ENCODE results near the gene NMRK2. TPM values are rescaled to one million over a fixed set of nuclear protein-coding genes. Genes with fewer than 3 reads are reported as not detected.

Gene NMRK2
- total RNA-seq, 1 donor from 2014 or later = 1.4 TPM

DNA sequence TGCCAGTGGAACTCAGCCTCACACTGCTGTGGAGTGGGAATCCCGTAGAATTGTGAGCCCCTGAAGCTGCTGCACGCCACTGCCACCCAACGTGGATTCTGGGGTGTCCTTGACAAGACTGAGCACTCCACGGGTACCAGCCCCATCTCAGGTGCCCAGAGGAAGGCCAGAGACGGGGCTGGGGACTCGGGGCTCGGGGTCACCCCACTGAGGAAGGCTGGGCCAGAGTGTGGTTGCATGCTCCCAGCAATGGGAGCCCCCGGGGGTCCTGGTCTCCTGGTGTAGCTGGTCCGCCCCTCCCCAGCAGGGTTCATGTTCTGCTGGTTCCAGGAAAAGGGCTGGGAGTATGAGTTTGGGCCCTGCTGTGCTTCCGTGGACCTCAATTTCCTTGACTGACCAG lies 22.8 kb downstream of the NMRK2 start:
- no peak overlapping the region for H3K27ac Mint-ChIP-seq (ENCODE audit: unreplicated experiment)
- H3K4me3 Mint-ChIP-seq (ENCODE audit: unreplicated experiment) = no peak overlapping the region
- TF ChIP-seq, protein P1, sequence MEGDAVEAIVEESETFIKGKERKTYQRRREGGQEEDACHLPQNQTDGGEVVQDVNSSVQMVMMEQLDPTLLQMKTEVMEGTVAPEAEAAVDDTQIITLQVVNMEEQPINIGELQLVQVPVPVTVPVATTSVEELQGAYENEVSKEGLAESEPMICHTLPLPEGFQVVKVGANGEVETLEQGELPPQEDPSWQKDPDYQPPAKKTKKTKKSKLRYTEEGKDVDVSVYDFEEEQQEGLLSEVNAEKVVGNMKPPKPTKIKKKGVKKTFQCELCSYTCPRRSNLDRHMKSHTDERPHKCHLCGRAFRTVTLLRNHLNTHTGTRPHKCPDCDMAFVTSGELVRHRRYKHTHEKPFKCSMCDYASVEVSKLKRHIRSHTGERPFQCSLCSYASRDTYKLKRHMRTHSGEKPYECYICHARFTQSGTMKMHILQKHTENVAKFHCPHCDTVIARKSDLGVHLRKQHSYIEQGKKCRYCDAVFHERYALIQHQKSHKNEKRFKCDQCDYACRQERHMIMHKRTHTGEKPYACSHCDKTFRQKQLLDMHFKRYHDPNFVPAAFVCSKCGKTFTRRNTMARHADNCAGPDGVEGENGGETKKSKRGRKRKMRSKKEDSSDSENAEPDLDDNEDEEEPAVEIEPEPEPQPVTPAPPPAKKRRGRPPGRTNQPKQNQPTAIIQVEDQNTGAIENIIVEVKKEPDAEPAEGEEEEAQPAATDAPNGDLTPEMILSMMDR (IDR thresholded peaks at IDR 0.05; ENCODE audit: unreplicated experiment) = no peak
- H3K27me3 Mint-ChIP-seq (ENCODE audit: unreplicated experiment) = peaks cover 23% of the 10 kb centered on the region
- H3K36me3 Mint-ChIP-seq (ENCODE audit: low read depth, unreplicated experiment) = peaks cover 9% of the 10 kb centered on the region
- H3K4me1 Mint-ChIP-seq (ENCODE audit: unreplicated experiment) = no peaks in the 10 kb centered on the region
- H3K9me3 Mint-ChIP-seq (ENCODE audit: unreplicated experiment) = no peaks in the 10 kb centered on the region
- DNase-seq (ENCODE audit: low spot score) = no peak

DNA sequence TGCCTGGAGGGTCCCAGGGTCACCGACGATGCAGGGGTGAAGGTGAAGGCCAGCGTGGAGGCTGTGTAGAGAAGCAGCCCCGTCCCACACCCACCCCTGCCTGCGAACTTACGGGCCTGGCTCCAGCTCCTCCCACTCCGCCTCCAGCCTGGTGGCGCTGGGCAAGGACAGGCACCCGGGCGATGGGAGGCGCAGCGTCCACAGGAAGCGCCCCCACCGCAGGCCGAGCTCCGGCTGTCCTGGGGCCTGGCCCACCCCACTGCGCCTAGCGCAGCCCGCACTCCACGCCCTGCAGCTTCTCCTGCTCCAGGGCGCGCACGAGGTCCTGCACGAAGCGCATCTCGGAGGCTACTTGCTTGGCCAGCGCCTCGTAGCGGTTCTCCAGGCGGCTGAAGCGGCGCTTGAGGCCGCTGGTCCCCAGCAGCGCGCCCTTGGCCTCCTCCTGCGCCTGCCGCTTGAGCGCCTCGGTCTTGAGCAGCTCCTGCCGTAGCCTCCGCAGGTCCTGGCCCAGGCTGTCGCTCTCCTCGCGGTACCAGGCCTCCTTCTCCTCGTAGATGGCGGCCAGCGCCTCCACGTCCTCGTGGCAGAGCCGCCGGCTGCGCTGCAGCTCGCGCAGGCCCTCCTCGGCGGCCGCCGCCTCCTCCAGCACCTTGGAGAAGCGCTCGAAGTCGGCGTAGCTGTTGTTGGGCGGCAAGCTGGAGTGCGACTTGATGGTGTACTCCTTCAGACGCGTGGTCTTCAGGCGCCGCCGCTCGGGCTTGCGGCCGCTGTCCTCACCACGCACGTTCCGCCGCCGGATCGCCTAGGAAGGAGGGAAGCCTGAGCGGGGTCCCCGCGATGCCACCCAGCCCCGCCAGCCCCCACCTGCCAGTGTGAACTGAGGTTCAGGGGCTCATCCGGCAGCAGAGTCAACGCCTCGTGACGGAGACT lies 26.2 kb downstream of the NMRK2 start:
- H3K27me3 Mint-ChIP-seq (ENCODE audit: unreplicated experiment) = peaks cover 18% of the 10 kb centered on the region

DNA sequence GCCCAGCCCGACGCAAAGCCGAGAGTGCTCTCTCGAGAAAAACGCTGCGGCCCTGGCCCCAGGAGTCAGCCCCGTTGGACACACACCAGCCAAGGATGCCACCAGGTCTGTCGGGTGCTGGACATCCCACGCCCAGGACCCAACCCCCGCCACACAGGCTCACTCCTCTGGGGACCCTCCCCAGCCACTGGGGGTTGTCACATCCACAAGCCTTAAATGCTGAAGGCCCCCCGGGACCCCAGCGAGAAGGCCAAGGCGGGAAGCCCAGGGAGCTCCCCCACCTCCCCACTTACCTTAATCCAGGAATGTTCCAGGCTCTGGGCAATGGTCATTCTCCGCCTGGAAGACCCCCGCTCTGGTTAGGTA lies 26.9 kb downstream of the NMRK2 start:
- Mint-ChIP-seq H3K4me1 (ENCODE audit: unreplicated experiment) (no peaks in the 10 kb centered on the region), H3K4me3 (ENCODE audit: unreplicated experiment) (peak overlapping the region; percentile 56), H3K36me3 (ENCODE audit: low read depth, unreplicated experiment) (peaks cover 20% of the 10 kb centered on the region), H3K27me3 (ENCODE audit: unreplicated experiment) (peaks cover 15% of the 10 kb centered on the region), H3K27ac (ENCODE audit: unreplicated experiment) (no peak overlapping the region), H3K9me3 (ENCODE audit: unreplicated experiment) (no peaks in the 10 kb centered on the region)
- TF ChIP-seq, protein P1 (IDR thresholded peaks at IDR 0.05; ENCODE audit: unreplicated experiment) = no peak
- no peak for DNase-seq (ENCODE audit: low spot score)

More for the DNA sequence above, 26.2 kb downstream of the NMRK2 start:
- Mint-ChIP-seq H3K36me3 (ENCODE audit: low read depth, unreplicated experiment) (peaks cover 20% of the 10 kb centered on the region), H3K4me3 (ENCODE audit: unreplicated experiment) (no peak overlapping the region), H3K9me3 (ENCODE audit: unreplicated experiment) (no peaks in the 10 kb centered on the region), H3K27ac (ENCODE audit: unreplicated experiment) (no peak overlapping the region), H3K4me1 (ENCODE audit: unreplicated experiment) (no peaks in the 10 kb centered on the region)
- TF ChIP-seq, protein P1 (IDR thresholded peaks at IDR 0.05; ENCODE audit: unreplicated experiment) = no peak
- no peak for DNase-seq (ENCODE audit: low spot score)

DNA sequence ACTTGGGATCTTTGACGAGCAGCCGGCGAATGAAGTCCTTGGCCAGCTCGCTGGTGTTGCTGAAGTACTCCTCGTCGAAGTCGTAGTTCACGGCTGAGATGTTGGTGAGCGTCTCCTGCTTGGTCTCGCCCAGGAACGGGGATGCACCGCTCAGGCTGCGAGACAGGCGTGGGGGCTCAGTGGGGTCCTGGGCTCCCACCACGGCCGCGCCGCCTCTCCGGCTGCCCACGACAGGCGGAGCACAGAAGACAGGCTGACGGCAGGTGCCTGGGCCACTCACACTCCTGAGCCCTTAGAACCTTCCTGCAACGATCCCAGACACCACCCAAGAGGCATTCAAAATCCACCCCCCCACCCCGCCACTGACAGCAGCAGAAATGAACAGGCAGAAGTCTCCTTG lies 28.1 kb downstream of the NMRK2 start:
- DNase-seq (ENCODE audit: low spot score) = no peak
- Mint-ChIP-seq H3K4me3 (ENCODE audit: unreplicated experiment) (no peak overlapping the region), H3K4me1 (ENCODE audit: unreplicated experiment) (no peaks in the 10 kb centered on the region), H3K27ac (ENCODE audit: unreplicated experiment) (no peak overlapping the region), H3K36me3 (ENCODE audit: low read depth, unreplicated experiment) (peaks cover 20% of the 10 kb centered on the region), H3K9me3 (ENCODE audit: unreplicated experiment) (no peaks in the 10 kb centered on the region), H3K27me3 (ENCODE audit: unreplicated experiment) (peaks cover 13% of the 10 kb centered on the region)
- TF ChIP-seq, protein P1 (IDR thresholded peaks at IDR 0.05; ENCODE audit: unreplicated experiment) = no peak
